ENCODE measurements around the gene RAD51B. TPM values are rescaled to one million over a fixed set of nuclear protein-coding genes. Genes with fewer than 3 reads are reported as not detected.

Gene RAD51B
- total RNA-seq, 2 experiments from 2014 or later, result 27.4 to 31.6 TPM

GRCh38 chr14:68679301-68679700 is 859.7 kb downstream of the RAD51B start:
- Mint-ChIP-seq H3K9me3 (no peaks in the 10 kb centered on the region), H3K36me3 (no peaks in the 10 kb centered on the region), H3K27me3 (no peaks in the 10 kb centered on the region), H3K4me1 (peaks cover 46% of the 10 kb centered on the region), H3K27ac (no peak overlapping the region), H3K4me3 (no peak overlapping the region)
- DNase-seq, result no peak

- Mint-ChIP-seq H3K36me3 (no peaks in the 10 kb centered on the region), H3K27me3 (no peaks in the 10 kb centered on the region), H3K4me3 (no peak overlapping the region), H3K9me3 (no peaks in the 10 kb centered on the region), H3K27ac (no peak overlapping the region), H3K4me1 (peaks cover 49% of the 10 kb centered on the region)
- DNase-seq, result no peak
Measured at GRCh38 chr14:68679746-68680467, 860.3 kb downstream of the RAD51B start.

GRCh38 chr14:68680541-68681051 is 861.0 kb downstream of the RAD51B start:
- H3K4me3 Mint-ChIP-seq, result no peak overlapping the region

GRCh38 chr14:68681256-68682011 is 861.9 kb downstream of the RAD51B start:
- DNase-seq, result no peak
- Mint-ChIP-seq H3K9me3 (no peaks in the 10 kb centered on the region), H3K27me3 (no peaks in the 10 kb centered on the region), H3K27ac (peak overlapping the region; percentile 73), H3K36me3 (no peaks in the 10 kb centered on the region), H3K4me3 (no peak overlapping the region), H3K4me1 (peaks cover 59% of the 10 kb centered on the region)

More at GRCh38 chr14:68680541-68681051, 861.0 kb downstream of the RAD51B start:
- no peaks in the 10 kb centered on the region for H3K27me3 Mint-ChIP-seq
- H3K4me1 Mint-ChIP-seq, result peaks cover 53% of the 10 kb centered on the region
- no peaks in the 10 kb centered on the region for H3K9me3 Mint-ChIP-seq
- H3K36me3 Mint-ChIP-seq, result no peaks in the 10 kb centered on the region
- H3K27ac Mint-ChIP-seq, result no peak overlapping the region
- DNase-seq, result no peak

GRCh38 chr14:68682166-68683103 is 862.9 kb downstream of the RAD51B start:
- Mint-ChIP-seq H3K9me3 (no peaks in the 10 kb centered on the region), H3K36me3 (no peaks in the 10 kb centered on the region), H3K4me1 (peaks cover 58% of the 10 kb centered on the region), H3K27me3 (no peaks in the 10 kb centered on the region), H3K27ac (peak overlapping the region; percentile 95), H3K4me3 (peak overlapping the region; percentile 60)
- peak; percentile 35 for DNase-seq

- peak overlapping the region; percentile 95 for H3K27ac Mint-ChIP-seq
- peak overlapping the region; percentile 60 for H3K4me3 Mint-ChIP-seq
- no peaks in the 10 kb centered on the region for H3K9me3 Mint-ChIP-seq
- H3K4me1 Mint-ChIP-seq, result peaks cover 51% of the 10 kb centered on the region
- no peaks in the 10 kb centered on the region for H3K36me3 Mint-ChIP-seq
- no peaks in the 10 kb centered on the region for H3K27me3 Mint-ChIP-seq
- DNase-seq, result no peak
Measured at GRCh38 chr14:68683326-68683725, 863.7 kb downstream of the RAD51B start.

GRCh38 chr14:68684466-68685418 is 865.2 kb downstream of the RAD51B start:
- Mint-ChIP-seq H3K27ac (peak overlapping the region; percentile 89), H3K9me3 (no peaks in the 10 kb centered on the region), H3K27me3 (no peaks in the 10 kb centered on the region), H3K36me3 (no peaks in the 10 kb centered on the region), H3K4me1 (peaks cover 55% of the 10 kb centered on the region), H3K4me3 (peak overlapping the region; percentile 53)
- no peak for DNase-seq

- no peaks in the 10 kb centered on the region for H3K9me3 Mint-ChIP-seq
- H3K27me3 Mint-ChIP-seq, result no peaks in the 10 kb centered on the region
- H3K4me3 Mint-ChIP-seq, result peak overlapping the region; percentile 53
- peak overlapping the region; percentile 89 for H3K27ac Mint-ChIP-seq
- H3K36me3 Mint-ChIP-seq, result no peaks in the 10 kb centered on the region
- peaks cover 55% of the 10 kb centered on the region for H3K4me1 Mint-ChIP-seq
- peak; percentile 82 for DNase-seq
Measured at GRCh38 chr14:68685419-68686204, 866.0 kb downstream of the RAD51B start.

GRCh38 chr14:68686205-68686465 is 866.6 kb downstream of the RAD51B start:
- no peaks in the 10 kb centered on the region for H3K36me3 Mint-ChIP-seq
- H3K27ac Mint-ChIP-seq, result peak overlapping the region; percentile 89
- H3K4me3 Mint-ChIP-seq, result no peak overlapping the region
- H3K4me1 Mint-ChIP-seq, result peaks cover 55% of the 10 kb centered on the region
- H3K9me3 Mint-ChIP-seq, result no peaks in the 10 kb centered on the region
- no peak for DNase-seq
- H3K27me3 Mint-ChIP-seq, result no peaks in the 10 kb centered on the region

- H3K36me3 Mint-ChIP-seq, result no peaks in the 10 kb centered on the region
- no peak overlapping the region for H3K4me3 Mint-ChIP-seq
- H3K9me3 Mint-ChIP-seq, result no peaks in the 10 kb centered on the region
- peak overlapping the region; percentile 77 for H3K27ac Mint-ChIP-seq
- H3K4me1 Mint-ChIP-seq, result peaks cover 50% of the 10 kb centered on the region
- H3K27me3 Mint-ChIP-seq, result no peaks in the 10 kb centered on the region
- DNase-seq, result no peak
Measured at GRCh38 chr14:68686724-68687123, 867.1 kb downstream of the RAD51B start.

GRCh38 chr14:68687746-68688145 is 868.2 kb downstream of the RAD51B start:
- Mint-ChIP-seq H3K36me3 (no peaks in the 10 kb centered on the region), H3K4me1 (peaks cover 44% of the 10 kb centered on the region), H3K27me3 (no peaks in the 10 kb centered on the region), H3K4me3 (no peak overlapping the region), H3K27ac (no peak overlapping the region), H3K9me3 (no peaks in the 10 kb centered on the region)
- no peak for DNase-seq

- Mint-ChIP-seq H3K36me3 (no peaks in the 10 kb centered on the region), H3K9me3 (no peaks in the 10 kb centered on the region), H3K27me3 (no peaks in the 10 kb centered on the region), H3K4me3 (no peak overlapping the region), H3K4me1 (peaks cover 34% of the 10 kb centered on the region), H3K27ac (no peak overlapping the region)
- DNase-seq, result no peak
Measured at GRCh38 chr14:68688872-68689371, 869.3 kb downstream of the RAD51B start.

- H3K4me1 Mint-ChIP-seq, result peaks cover 28% of the 10 kb centered on the region
- no peak overlapping the region for H3K4me3 Mint-ChIP-seq
- no peak overlapping the region for H3K27ac Mint-ChIP-seq
- no peaks in the 10 kb centered on the region for H3K36me3 Mint-ChIP-seq
- no peaks in the 10 kb centered on the region for H3K27me3 Mint-ChIP-seq
- no peak for DNase-seq
- no peaks in the 10 kb centered on the region for H3K9me3 Mint-ChIP-seq
Measured at GRCh38 chr14:68689511-68689910, 869.9 kb downstream of the RAD51B start.
